Measurements from ENCODE around the gene TCF12. TPM values are rescaled to one million over a fixed set of nuclear protein-coding genes. Genes with fewer than 3 reads are reported as not detected.

The TCF12 gene
- total and polyA plus RNA-seq, 2 of the 8 experiments (the other 6 are each of a cell fraction or from before 2014, with no cell fraction given) = 85.8 to 101 TPM

DNA sequence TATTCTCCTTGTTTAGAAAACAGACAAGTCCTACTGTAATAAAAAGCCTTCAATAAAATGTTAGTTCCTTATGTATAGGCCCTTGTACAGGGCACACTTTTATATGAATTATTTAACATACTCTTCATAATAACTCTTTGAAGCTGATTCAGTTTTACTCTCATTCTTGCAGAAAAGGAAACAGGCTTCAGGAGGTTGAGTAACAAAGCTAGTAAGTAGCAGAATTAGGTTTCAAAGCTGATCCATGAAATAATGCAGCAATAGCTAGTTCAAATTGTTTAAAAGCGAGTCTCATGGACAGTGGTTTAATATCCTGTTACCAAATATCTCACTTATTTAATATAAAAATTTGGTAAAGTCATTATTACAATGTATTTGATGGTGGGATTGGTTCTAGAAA lies 25.0 kb downstream of the TCF12 start (continued):
- no peak for TF ChIP-seq KDM4A (IDR thresholded peaks at IDR 0.05; ENCODE audit: low read depth, low read length, severe bottlenecking)
